Aorta (tissue), 5 donors: ENCODE data around the gene PKMYT1. TPM values are rescaled to one million over a fixed set of nuclear protein-coding genes. Genes with fewer than 3 reads are reported as not detected.

Experiments
- ATAC-seq: fragments of 200-7000 bp; cut with Tn5 transposase; one replicate; pipeline ENCODE4 v1.9.1; 2022; ENCODE audit warnings: moderate library complexity; ENCODE audit not compliant: low FRiP score
- DNase-seq, 2 donors: peaks; one replicate each; pipeline ENCODE4 v3.0.0-alpha.2; 2020
- H3K27ac ChIP-seq, 2 donors: one replicate each; pipeline ENCODE4 v1.5.1; 2013; ENCODE audit warnings: low read length in 2 of 2, mild to moderate bottlenecking in 2 of 2, moderate library complexity in 2 of 2, control low read depth in 1 of 2, inconsistent platforms in 1 of 2, low read depth in 1 of 2
- H3K27me3 ChIP-seq, 2 donors: one replicate each; pipeline ENCODE4 v1.6.1; 2013; ENCODE audit warnings: control low read depth in 1 of 2, low read length in 1 of 2, mild to moderate bottlenecking in 1 of 2, moderate library complexity in 1 of 2; ENCODE audit not compliant: insufficient read depth in 2 of 2, control insufficient read depth in 1 of 2
- H3K36me3 ChIP-seq, 2 donors: one replicate each; pipeline ENCODE4 v1.6.1; 2013; ENCODE audit warnings: control low read depth in 1 of 2, low read length in 1 of 2, mild to moderate bottlenecking in 1 of 2; ENCODE audit not compliant: insufficient read depth in 2 of 2, control insufficient read depth in 1 of 2
- H3K4me1 ChIP-seq, 2 donors: one replicate each; pipeline ENCODE4 v1.6.1; 2013; ENCODE audit warnings: low read length in 2 of 2, control low read depth in 1 of 2, mild to moderate bottlenecking in 1 of 2, moderate library complexity in 1 of 2; ENCODE audit not compliant: insufficient read depth in 2 of 2, control insufficient read depth in 1 of 2
- H3K4me3 ChIP-seq, 2 donors: one replicate each; pipeline ENCODE4 v1.5.1; 2013; ENCODE audit warnings: low read length in 2 of 2, control low read depth in 1 of 2, mild to moderate bottlenecking in 1 of 2
- H3K9me3 ChIP-seq: one replicate; pipeline ENCODE4 v1.6.1; 2013; ENCODE audit warnings: mild to moderate bottlenecking, low read length; ENCODE audit not compliant: control insufficient read depth
- WGBS, 2 donors: extraction: QIAGEN DNeasy Blood & Tissue Kit; methylation state at CpG; one replicate each; pipeline ENCODE4 v1.1.7; 2013; 5-methylcytosine and 5-hydroxymethylcytosine counted together
- intact Hi-C, 2 donors: fragments of 100-400 bp; cut with DNase I; formaldehyde crosslinking; loops; one replicate each; pipeline versions ENCODE4 v1.14.2 to v1.15.0; 2022
- polyA plus RNA-seq, 2 donors: library from polyadenylated mRNA; stranded (reverse); fragments of 200-250 nt; gene quantifications; one replicate each; pipeline ENCODE4 v1.2.3, GENCODE V29; 2013
- total RNA-seq, 2 donors: library from RNA; stranded (reverse); fragmentation: NEBNext Ultra II Directional; extraction: Animal tissue kit (Norgen Biotek cat#: 25700); gene quantifications; one replicate each; pipeline ENCODE4 v1.2.1, GENCODE V29; 2021
- donor health status: healthy with polysubstance abuse.
- donor health status: Bipolar disorder and iron deficiency.
- donor health status: DM: no; HTN: no; CAD: no.
- donor health status: DM: no; HTN: no; CAD: no.
- donor health status: DM: yes; HTN: yes; CAD: no.

PKMYT1 gene
- total and polyA plus RNA-seq, 4 donors, result 1.1 to 2.4 (median 1.9) TPM

GRCh38 chr16:2981899-2982250, 1.6 kb upstream of the PKMYT1 start:
- ATAC-seq, result no peak
- 74 to 75% methylated on average over 4 of the region's 4 CpGs for WGBS, 2 donors

GRCh38 chr16:2981177-2981898, 1.1 kb upstream of the PKMYT1 start:
- intact Hi-C loops, result no loop called here
- H3K27ac ChIP-seq, result no peak overlapping the region
- peak in 1 of 2 donors; percentile 50 for DNase-seq
- H3K27me3 ChIP-seq, result no peaks in the 10 kb centered on the region
- no peaks in the 10 kb centered on the region for H3K9me3 ChIP-seq
- H3K4me3 ChIP-seq, result no peak overlapping the region
- H3K36me3 ChIP-seq, result no peaks in the 10 kb centered on the region
- ATAC-seq, result no peak
- 53 to 55% methylated on average over 33 of the region's 33 CpGs for WGBS, 2 donors
- H3K4me1 ChIP-seq, result no peaks in the 10 kb centered on the region

More at GRCh38 chr16:2981899-2982250, 1.6 kb upstream of the PKMYT1 start:
- no peak overlapping the region for H3K27ac ChIP-seq
- DNase-seq, result no peak
- H3K9me3 ChIP-seq, result no peaks in the 10 kb centered on the region
- H3K4me1 ChIP-seq, result no peaks in the 10 kb centered on the region
- H3K4me3 ChIP-seq, result no peak overlapping the region
- intact Hi-C loops, result no loop called here
- H3K36me3 ChIP-seq, result no peaks in the 10 kb centered on the region
- H3K27me3 ChIP-seq, result no peaks in the 10 kb centered on the region

GRCh38 chr16:2979669-2980226, 498 bp downstream of the PKMYT1 start:
- ATAC-seq, result no peak
- 7% methylated on average over 34 to 43 of the region's 43 CpGs for WGBS, 2 donors
- intact Hi-C loops, result no loop called here

GRCh38 chr16:2977440-2977839, 2.8 kb downstream of the PKMYT1 start:
- no peaks in the 10 kb centered on the region for H3K4me1 ChIP-seq
- no peak overlapping the region for H3K4me3 ChIP-seq
- 67 to 75% methylated on average over 6 of the region's 6 CpGs for WGBS, 2 donors
- no peaks in the 10 kb centered on the region for H3K27me3 ChIP-seq
- DNase-seq (no peak), ATAC-seq (no peak)
- no peak overlapping the region for H3K27ac ChIP-seq
- intact Hi-C loops, result no loop called here
- H3K9me3 ChIP-seq, result no peaks in the 10 kb centered on the region
- no peaks in the 10 kb centered on the region for H3K36me3 ChIP-seq

More at GRCh38 chr16:2979669-2980226, 498 bp downstream of the PKMYT1 start:
- DNase-seq, result peak in 1 of 2 donors; percentile 58
- no peaks in the 10 kb centered on the region for H3K9me3 ChIP-seq
- no peaks in the 10 kb centered on the region for H3K36me3 ChIP-seq
- no peaks in the 10 kb centered on the region for H3K27me3 ChIP-seq
- no peak overlapping the region for H3K4me3 ChIP-seq
- H3K4me1 ChIP-seq, result no peaks in the 10 kb centered on the region
- H3K27ac ChIP-seq, result no peak overlapping the region

- WGBS, 2 donors, result 93 to 95% methylated on average over 15 of the region's 15 CpGs
- DNase-seq (no peak), ATAC-seq (no peak)
- Histone ChIP-seq H3K27ac (no peak overlapping the region), H3K9me3 (no peaks in the 10 kb centered on the region), H3K27me3 (no peaks in the 10 kb centered on the region), H3K36me3 (no peaks in the 10 kb centered on the region), H3K4me1 (no peaks in the 10 kb centered on the region), H3K4me3 (no peak overlapping the region)
- intact Hi-C loops, result no loop called here
These were observed 3.6 kb downstream of the PKMYT1 start for GRCh38 chr16:2976673-2977072.

- intact Hi-C loops, result no loop called here
These were observed 4.0 kb downstream of the PKMYT1 start for GRCh38 chr16:2976201-2976600.

GRCh38 chr16:2975161-2975795, 5.0 kb downstream of the PKMYT1 start:
- no peaks in the 10 kb centered on the region for H3K4me1 ChIP-seq
- 95% methylated on average over 28 of the region's 28 CpGs for WGBS, 2 donors
- H3K27me3 ChIP-seq, result no peaks in the 10 kb centered on the region
- ATAC-seq, result no peak
- no peaks in the 10 kb centered on the region for H3K36me3 ChIP-seq
- no peak overlapping the region for H3K27ac ChIP-seq
- no peaks in the 10 kb centered on the region for H3K9me3 ChIP-seq
- H3K4me3 ChIP-seq, result no peak overlapping the region
- DNase-seq, result no peak
- intact Hi-C loops, result no loop called here

More at GRCh38 chr16:2976201-2976600, 4.0 kb downstream of the PKMYT1 start:
- Histone ChIP-seq H3K9me3 (no peaks in the 10 kb centered on the region), H3K36me3 (no peaks in the 10 kb centered on the region), H3K27ac (no peak overlapping the region), H3K4me1 (no peaks in the 10 kb centered on the region), H3K27me3 (no peaks in the 10 kb centered on the region), H3K4me3 (no peak overlapping the region)
- 82 to 93% methylated on average over 7 of the region's 7 CpGs for WGBS, 2 donors
- DNase-seq (no peak), ATAC-seq (no peak)

- ATAC-seq, result no peak
- Histone ChIP-seq H3K4me1 (no peaks in the 10 kb centered on the region), H3K36me3 (no peaks in the 10 kb centered on the region), H3K27me3 (no peaks in the 10 kb centered on the region), H3K4me3 (no peak overlapping the region), H3K27ac (no peak overlapping the region), H3K9me3 (no peaks in the 10 kb centered on the region)
- 91 to 94% methylated on average over 15 of the region's 15 CpGs for WGBS, 2 donors
- intact Hi-C loops, result no loop called here
- DNase-seq, result no peak
These were observed 5.8 kb downstream of the PKMYT1 start for GRCh38 chr16:2974319-2975056.
